ENCODE results near the gene ELL. TPM values are rescaled to one million over a fixed set of nuclear protein-coding genes. Genes with fewer than 3 reads are reported as not detected.
A peak's percentile ranks its signal among the peaks of the same experiment; 100 is the strongest.

Gene ELL
- total and polyA plus RNA-seq, 2 experiments from 2014 or later, result 11.3 to 20.1 TPM

DNA sequence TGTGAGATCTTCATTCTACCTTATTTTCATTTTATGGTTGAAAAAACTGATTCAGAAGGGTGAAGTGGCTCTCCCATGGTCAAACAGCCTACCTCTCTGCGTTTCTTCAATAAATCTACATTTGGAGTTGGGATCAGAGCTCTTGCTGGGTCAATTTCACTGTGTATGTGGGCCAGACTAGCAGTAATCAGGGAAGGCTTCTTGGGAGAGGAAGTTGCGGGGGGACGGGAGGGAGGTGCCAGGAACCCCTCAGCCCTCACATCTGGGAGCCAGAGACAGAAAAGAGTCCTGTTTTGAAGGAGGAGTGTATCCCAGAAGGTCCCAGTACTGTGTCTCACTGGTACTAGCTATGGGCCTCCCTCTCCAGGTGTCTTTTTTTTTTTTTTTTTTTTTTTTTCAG, 36.7 kb upstream of the ELL start:
- ATAC-seq (no peak), DNase-seq (ENCODE audit: low spot score) (no peak)
- H3K36me3 Mint-ChIP-seq (ENCODE audit: low read depth), result peaks cover 15% of the 10 kb centered on the region; the same call in 2 of the 3 replicates
- Histone ChIP-seq H3K4me2 (peak overlapping the region; percentile 94), H2AFZ (no peak overlapping the region), H3K4me1 (ENCODE audit: insufficient read depth) (0 out of 2 replicates have a peak, but pooled peaks cover 8% of the 10 kb centered on the region), H3K27me3 (ENCODE audit: insufficient read depth) (no peaks in the 10 kb centered on the region), H3F3A (replicated peaks; ENCODE audit: low read depth) (peaks cover 11% of the 10 kb centered on the region; the same call in 1 of the 2 replicates), H3K4me3 (peak overlapping the region; percentile 79), H3K27ac (ENCODE audit: low read depth) (peak overlapping the region; percentile 35), H3K79me2 (replicated peaks; ENCODE audit: insufficient read depth) (peaks cover 33% of the 10 kb centered on the region), H4K20me1 (replicated peaks; ENCODE audit: insufficient read depth) (peaks cover 7% of the 10 kb centered on the region), H3K36me3 (ENCODE audit: insufficient read depth) (no peaks in the 10 kb centered on the region), H3K9me2 (ENCODE audit: insufficient read depth) (no peaks in the 10 kb centered on the region)
- no peak for TF ChIP-seq STAT1 (IDR thresholded peaks at IDR 0.05; ENCODE audit: unreplicated experiment)
- no peak for TF ChIP-seq ZNF114 (CRISPR knock-in tag; IDR thresholded peaks at IDR 0.05)
- TF ChIP-seq CREB1 (CRISPR knock-in tag; IDR thresholded peaks at IDR 0.05; ENCODE audit: low read depth), result no peak
- TF ChIP-seq, protein P1, sequence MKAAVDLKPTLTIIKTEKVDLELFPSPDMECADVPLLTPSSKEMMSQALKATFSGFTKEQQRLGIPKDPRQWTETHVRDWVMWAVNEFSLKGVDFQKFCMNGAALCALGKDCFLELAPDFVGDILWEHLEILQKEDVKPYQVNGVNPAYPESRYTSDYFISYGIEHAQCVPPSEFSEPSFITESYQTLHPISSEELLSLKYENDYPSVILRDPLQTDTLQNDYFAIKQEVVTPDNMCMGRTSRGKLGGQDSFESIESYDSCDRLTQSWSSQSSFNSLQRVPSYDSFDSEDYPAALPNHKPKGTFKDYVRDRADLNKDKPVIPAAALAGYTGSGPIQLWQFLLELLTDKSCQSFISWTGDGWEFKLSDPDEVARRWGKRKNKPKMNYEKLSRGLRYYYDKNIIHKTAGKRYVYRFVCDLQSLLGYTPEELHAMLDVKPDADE (IDR thresholded peaks at IDR 0.05), result no peak
- no peak for TF ChIP-seq NANOG (IDR thresholded peaks at IDR 0.05; ENCODE audit: borderline replicate concordance)
- no peak for TF ChIP-seq POLR2AphosphoS5 (IDR thresholded peaks at IDR 0.05; ENCODE audit: low read depth)
- TF ChIP-seq, protein P2, sequence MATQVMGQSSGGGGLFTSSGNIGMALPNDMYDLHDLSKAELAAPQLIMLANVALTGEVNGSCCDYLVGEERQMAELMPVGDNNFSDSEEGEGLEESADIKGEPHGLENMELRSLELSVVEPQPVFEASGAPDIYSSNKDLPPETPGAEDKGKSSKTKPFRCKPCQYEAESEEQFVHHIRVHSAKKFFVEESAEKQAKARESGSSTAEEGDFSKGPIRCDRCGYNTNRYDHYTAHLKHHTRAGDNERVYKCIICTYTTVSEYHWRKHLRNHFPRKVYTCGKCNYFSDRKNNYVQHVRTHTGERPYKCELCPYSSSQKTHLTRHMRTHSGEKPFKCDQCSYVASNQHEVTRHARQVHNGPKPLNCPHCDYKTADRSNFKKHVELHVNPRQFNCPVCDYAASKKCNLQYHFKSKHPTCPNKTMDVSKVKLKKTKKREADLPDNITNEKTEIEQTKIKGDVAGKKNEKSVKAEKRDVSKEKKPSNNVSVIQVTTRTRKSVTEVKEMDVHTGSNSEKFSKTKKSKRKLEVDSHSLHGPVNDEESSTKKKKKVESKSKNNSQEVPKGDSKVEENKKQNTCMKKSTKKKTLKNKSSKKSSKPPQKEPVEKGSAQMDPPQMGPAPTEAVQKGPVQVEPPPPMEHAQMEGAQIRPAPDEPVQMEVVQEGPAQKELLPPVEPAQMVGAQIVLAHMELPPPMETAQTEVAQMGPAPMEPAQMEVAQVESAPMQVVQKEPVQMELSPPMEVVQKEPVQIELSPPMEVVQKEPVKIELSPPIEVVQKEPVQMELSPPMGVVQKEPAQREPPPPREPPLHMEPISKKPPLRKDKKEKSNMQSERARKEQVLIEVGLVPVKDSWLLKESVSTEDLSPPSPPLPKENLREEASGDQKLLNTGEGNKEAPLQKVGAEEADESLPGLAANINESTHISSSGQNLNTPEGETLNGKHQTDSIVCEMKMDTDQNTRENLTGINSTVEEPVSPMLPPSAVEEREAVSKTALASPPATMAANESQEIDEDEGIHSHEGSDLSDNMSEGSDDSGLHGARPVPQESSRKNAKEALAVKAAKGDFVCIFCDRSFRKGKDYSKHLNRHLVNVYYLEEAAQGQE (IDR thresholded peaks at IDR 0.05; ENCODE audit: unreplicated experiment), result no peak
- H3K4me1 Mint-ChIP-seq, result peaks cover 8% of the 10 kb centered on the region; the same call in 2 of the 3 replicates
- H3K27me3 Mint-ChIP-seq (ENCODE audit: insufficient read depth, low read depth, poor library complexity), result peaks cover 10% of the 10 kb centered on the region
- no peaks in the 10 kb centered on the region for H3K9me3 Mint-ChIP-seq
- peak overlapping the region; percentile 91 for H3K4me3 Mint-ChIP-seq
- peak overlapping the region; percentile 64 for H3K27ac Mint-ChIP-seq

DNA sequence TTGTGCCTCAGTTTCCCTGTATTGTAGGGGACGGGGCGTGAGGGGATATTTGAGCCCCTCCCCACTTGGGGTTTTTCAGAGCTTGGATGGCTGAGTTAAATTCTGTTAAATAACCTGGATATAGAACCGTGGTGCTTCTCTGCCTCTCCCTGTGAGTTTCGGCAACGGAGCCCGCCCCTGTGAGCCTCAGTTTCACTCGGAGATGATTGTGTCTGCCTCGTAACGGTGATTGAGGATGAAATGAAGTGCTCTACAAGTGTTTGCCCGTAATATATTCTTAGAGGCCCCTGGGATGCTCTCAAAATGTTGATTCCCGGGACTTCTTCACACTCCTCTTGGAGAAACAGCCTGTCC, 36.3 kb upstream of the ELL start:
- Histone ChIP-seq H3K4me2 (peak overlapping the region; percentile 94), H3K79me2 (replicated peaks; ENCODE audit: insufficient read depth) (peaks cover 33% of the 10 kb centered on the region), H3K4me1 (ENCODE audit: insufficient read depth) (0 out of 2 replicates have a peak, but pooled peaks cover 8% of the 10 kb centered on the region), H3K36me3 (ENCODE audit: insufficient read depth) (no peaks in the 10 kb centered on the region), H3K27ac (ENCODE audit: low read depth) (peak overlapping the region; percentile 35), H3K27me3 (ENCODE audit: insufficient read depth) (no peaks in the 10 kb centered on the region), H3F3A (replicated peaks; ENCODE audit: low read depth) (peaks cover 11% of the 10 kb centered on the region; the same call in 1 of the 2 replicates), H4K20me1 (replicated peaks; ENCODE audit: insufficient read depth) (peaks cover 7% of the 10 kb centered on the region), H3K9me2 (ENCODE audit: insufficient read depth) (no peaks in the 10 kb centered on the region), H2AFZ (peak overlapping the region; percentile 80), H3K4me3 (peak overlapping the region; percentile 79)
- H3K27me3 Mint-ChIP-seq (ENCODE audit: insufficient read depth, low read depth, poor library complexity), result peaks cover 13% of the 10 kb centered on the region
- H3K4me1 Mint-ChIP-seq, result peaks cover 8% of the 10 kb centered on the region; the same call in 2 of the 3 replicates
- no peaks in the 10 kb centered on the region for H3K9me3 Mint-ChIP-seq
- H3K4me3 Mint-ChIP-seq, result peak overlapping the region; percentile 91
- DNase-seq (ENCODE audit: low spot score), result no peak
- H3K36me3 Mint-ChIP-seq (ENCODE audit: low read depth), result peaks cover 14% of the 10 kb centered on the region; the same call in 2 of the 3 replicates
- H3K27ac Mint-ChIP-seq, result peak overlapping the region; percentile 64
- peak; percentile 16 for ATAC-seq
- TF ChIP-seq, protein P2 (IDR thresholded peaks at IDR 0.05; ENCODE audit: unreplicated experiment), result no peak
